ENCODE results near the gene TSGA10.

DNA sequence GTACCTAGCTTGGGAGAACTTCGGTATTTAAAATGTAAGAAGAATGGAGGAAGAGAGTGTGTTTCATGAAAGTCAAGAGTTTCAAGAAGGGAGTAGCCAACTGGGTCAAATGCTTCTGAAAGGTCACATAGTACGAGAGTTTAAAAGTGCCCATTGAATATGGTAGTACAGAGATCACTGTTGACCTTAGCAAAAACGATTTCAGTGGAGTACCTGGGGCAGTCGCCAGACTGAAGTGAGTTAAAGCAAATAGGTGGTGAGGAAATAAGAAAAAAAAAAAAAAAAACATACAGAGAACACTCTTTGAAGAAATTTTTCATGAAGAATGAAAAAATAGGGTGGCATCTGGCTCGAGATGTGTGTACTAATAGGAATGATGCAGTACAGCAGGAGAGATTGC is 11.5 kb upstream of the TSGA10 start:
- TF ChIP-seq, protein P1, sequence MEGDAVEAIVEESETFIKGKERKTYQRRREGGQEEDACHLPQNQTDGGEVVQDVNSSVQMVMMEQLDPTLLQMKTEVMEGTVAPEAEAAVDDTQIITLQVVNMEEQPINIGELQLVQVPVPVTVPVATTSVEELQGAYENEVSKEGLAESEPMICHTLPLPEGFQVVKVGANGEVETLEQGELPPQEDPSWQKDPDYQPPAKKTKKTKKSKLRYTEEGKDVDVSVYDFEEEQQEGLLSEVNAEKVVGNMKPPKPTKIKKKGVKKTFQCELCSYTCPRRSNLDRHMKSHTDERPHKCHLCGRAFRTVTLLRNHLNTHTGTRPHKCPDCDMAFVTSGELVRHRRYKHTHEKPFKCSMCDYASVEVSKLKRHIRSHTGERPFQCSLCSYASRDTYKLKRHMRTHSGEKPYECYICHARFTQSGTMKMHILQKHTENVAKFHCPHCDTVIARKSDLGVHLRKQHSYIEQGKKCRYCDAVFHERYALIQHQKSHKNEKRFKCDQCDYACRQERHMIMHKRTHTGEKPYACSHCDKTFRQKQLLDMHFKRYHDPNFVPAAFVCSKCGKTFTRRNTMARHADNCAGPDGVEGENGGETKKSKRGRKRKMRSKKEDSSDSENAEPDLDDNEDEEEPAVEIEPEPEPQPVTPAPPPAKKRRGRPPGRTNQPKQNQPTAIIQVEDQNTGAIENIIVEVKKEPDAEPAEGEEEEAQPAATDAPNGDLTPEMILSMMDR (IDR thresholded peaks at IDR 0.05), result no peak
- no peak for TF ChIP-seq POLR2A (IDR thresholded peaks at IDR 0.05)
